ENCODE results near the gene CKMT1B. TPM values are rescaled to one million over a fixed set of nuclear protein-coding genes. Genes with fewer than 3 reads are reported as not detected.

Gene CKMT1B
- 2.7 to 4.4 TPM (median 3.4 TPM) in 5 replicates for total RNA-seq (2022; extraction: Qiagen RNA extraction)

DNA sequence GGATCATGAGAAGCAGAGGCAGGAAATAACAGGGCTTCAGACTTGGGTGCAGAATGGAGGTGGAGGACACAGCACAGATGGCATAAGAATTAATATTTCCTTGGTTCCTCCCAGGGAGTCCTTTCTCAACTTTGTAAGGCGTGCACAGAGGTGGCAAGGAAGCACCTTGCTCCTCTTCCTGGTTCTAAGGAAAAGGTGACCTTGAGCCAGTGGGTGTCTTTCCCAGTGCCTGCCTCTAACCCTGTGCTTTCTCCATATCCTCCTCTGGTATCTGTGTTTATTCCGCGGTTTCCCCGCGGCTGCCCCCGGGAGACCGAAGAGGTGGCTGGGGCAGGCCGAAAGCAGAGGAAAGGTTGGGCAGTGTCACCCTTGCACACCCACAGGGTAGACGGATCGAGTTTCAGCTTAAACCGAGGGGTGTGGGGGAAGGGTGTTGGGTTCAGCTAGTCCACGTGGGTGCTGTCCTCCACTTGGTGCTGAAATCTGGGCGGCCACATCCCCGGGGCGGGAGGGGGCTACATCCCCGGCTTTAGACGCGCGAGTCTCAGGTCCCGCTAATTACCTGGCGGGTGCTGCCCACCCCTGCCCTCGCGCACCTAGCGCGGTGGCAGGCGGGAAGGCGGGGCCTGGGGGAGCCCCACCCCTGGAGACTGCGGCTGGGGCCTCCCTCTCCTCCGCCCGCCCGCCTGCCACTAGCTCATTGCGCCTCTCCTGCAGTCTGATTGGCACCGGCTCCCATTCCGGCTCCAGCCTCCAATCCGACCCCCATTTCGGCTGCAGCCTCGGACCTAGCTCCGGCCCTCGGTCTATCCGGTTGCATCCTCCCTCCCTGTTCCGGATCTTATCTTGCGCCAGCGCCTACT, at the start of gene CKMT1B:
Gene CKMT1B (plus strand): TSS at position 700 of the 863 bp plus-strand sequence. CDS start 192 bp downstream, outside the sequence.

DNA sequence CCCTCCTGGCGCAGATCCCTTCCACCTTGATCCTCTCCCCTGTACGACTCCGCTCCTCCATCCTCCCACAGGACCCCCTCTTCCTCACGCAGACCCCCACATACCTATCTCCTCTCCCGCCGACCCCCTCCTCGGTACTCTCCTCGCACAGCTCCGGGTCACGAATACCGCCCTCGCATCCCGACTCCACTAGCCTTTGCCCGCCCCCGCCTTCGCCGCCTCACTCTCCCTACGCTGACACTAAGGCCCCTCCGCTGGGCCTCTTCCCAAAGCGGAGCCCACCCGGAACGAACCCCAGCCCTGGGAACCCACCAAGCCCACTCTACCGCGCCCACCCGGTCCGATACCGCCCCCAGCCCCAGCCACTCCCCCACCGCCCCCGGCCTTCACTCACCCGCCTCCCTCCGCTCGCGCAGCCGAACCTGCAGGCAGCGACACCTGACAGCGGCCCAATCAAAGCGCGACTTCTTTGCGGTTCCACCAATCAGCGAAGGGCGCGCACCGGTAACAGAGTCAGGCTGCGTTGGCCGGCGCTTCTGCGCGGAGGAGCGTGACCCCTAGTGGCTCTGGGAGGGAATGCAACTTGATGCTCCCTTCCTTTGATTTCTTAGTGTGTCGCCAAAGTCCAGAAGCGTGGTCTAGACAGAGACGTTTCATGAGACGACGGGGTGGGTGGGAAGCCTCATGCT, 3.9 kb upstream of the CKMT1B start, which contains the start of gene PPIP5K1:
Gene PPIP5K1 (minus strand): TSS at position 431 of the 689 bp plus-strand sequence. CDS start 5,704 bp downstream, outside the sequence.

DNA sequence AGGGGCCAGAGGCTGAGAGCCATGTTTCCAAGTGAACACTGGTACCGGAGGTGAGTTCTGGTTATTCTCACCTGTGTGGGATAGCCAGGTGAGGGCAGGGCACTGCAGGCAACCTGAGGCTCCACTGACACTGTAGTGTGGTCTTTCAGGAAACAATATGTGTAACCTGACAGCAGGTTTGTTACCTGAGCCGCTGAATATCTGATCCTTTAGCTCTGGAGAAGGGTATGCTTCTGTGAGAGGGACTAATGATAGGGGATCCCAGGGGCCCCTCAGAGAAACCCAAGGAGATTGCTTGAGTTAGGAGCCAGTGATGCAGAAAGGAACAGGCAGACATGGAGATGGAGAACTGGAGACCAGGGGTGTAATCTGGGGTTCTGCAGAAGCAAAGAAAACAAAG, 24.9 kb downstream of the CKMT1B start, which contains the start of gene STRC:
Gene STRC (minus strand): TSS at position 101 of the 400 bp plus-strand sequence. CDS start 78 bp downstream, at position 23.

Other genes with a start within 250 kb of the CKMT1B start
- gene ZSCAN29, start 223.0 kb upstream of the CKMT1B start, total RNA-seq (2022; extraction: Qiagen RNA extraction), result 6.9 to 9.7 TPM (median 8.7 TPM) in 5 replicates
- 4.2 to 5.7 TPM (median 5.2 TPM) in 5 replicates for gene TUBGCP4, start 222.9 kb upstream of the CKMT1B start, total RNA-seq (2022; extraction: Qiagen RNA extraction)
- gene TP53BP1, start 100.9 kb upstream of the CKMT1B start, total RNA-seq (2022; extraction: Qiagen RNA extraction), result 13.6 to 18.7 TPM (median 17.1 TPM) in 5 replicates
- gene MAP1A, start 76.4 kb upstream of the CKMT1B start, total RNA-seq (2022; extraction: Qiagen RNA extraction), result 0.45 to 0.63 TPM (median 0.50 TPM) in 5 replicates
- 4.2 to 7.1 TPM (median 4.7 TPM) in 5 replicates for gene PPIP5K1, start 3.8 kb upstream of the CKMT1B start, total RNA-seq (2022; extraction: Qiagen RNA extraction)
- gene STRC, start 24.8 kb downstream of the CKMT1B start, total RNA-seq (2022; extraction: Qiagen RNA extraction), result 0.02 to 0.13 TPM (median 0.07 TPM) in 5 replicates
- gene CATSPER2, start 54.8 kb downstream of the CKMT1B start, total RNA-seq (2022; extraction: Qiagen RNA extraction), result 0.24 to 1.2 TPM (median 0.95 TPM) in 5 replicates
- gene CKMT1A, start 99.8 kb downstream of the CKMT1B start, total RNA-seq (2022; extraction: Qiagen RNA extraction), result 2.6 to 3.5 TPM (median 3.3 TPM) in 5 replicates
- gene PDIA3, start 152.4 kb downstream of the CKMT1B start, total RNA-seq (2022; extraction: Qiagen RNA extraction), result 254 to 351 TPM (median 338 TPM) in 5 replicates
- gene ELL3, start 182.9 kb downstream of the CKMT1B start, total RNA-seq (2022; extraction: Qiagen RNA extraction), result 1.2 to 2.1 TPM (median 1.7 TPM) in 5 replicates
- 431 to 707 TPM (median 687 TPM) in 5 replicates for gene SERF2, start 198.3 kb downstream of the CKMT1B start, total RNA-seq (2022; extraction: Qiagen RNA extraction)
- 0.05 to 0.10 TPM (median 0.09 TPM) in 4 of 5 replicates, not detected in the other for gene SERINC4, start 206.2 kb downstream of the CKMT1B start, total RNA-seq (2022; extraction: Qiagen RNA extraction)
- 4.9 to 8.5 TPM (median 5.6 TPM) in 5 replicates for gene HYPK, start 206.6 kb downstream of the CKMT1B start, total RNA-seq (2022; extraction: Qiagen RNA extraction)
- 22.9 to 29.4 TPM (median 24.0 TPM) in 5 replicates for gene MFAP1, start 230.7 kb downstream of the CKMT1B start, total RNA-seq (2022; extraction: Qiagen RNA extraction)
- gene WDR76, start 233.0 kb downstream of the CKMT1B start, total RNA-seq (2022; extraction: Qiagen RNA extraction), result 11.0 to 15.0 TPM (median 11.4 TPM) in 5 replicates

All from A549 treated with AZD2906 at 1 μM for 4 hours (cell line).